Measurements from ENCODE around the gene RAP1GAP2.

DNA sequence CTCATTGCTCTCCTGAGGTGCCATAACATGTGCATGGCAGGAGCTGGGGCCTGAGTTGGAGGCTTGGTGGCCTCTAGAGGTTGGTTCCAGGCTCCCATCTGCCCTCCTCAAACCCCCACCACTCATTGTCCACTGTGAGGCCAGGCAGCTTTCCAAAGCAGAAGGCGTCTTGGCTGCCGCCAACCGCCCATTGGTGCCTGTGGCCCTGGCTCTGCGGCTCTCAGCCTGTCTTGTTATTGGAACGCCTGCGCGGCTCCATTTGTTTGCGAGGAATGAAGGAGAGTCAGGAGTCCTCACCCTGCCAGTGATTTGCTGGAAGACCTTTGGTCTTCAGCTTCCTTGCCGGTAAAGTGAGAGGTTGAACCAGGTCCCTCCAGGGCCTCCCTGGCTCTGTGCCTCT lies 223.5 kb downstream of the RAP1GAP2 start:
- TF ChIP-seq, protein P1, sequence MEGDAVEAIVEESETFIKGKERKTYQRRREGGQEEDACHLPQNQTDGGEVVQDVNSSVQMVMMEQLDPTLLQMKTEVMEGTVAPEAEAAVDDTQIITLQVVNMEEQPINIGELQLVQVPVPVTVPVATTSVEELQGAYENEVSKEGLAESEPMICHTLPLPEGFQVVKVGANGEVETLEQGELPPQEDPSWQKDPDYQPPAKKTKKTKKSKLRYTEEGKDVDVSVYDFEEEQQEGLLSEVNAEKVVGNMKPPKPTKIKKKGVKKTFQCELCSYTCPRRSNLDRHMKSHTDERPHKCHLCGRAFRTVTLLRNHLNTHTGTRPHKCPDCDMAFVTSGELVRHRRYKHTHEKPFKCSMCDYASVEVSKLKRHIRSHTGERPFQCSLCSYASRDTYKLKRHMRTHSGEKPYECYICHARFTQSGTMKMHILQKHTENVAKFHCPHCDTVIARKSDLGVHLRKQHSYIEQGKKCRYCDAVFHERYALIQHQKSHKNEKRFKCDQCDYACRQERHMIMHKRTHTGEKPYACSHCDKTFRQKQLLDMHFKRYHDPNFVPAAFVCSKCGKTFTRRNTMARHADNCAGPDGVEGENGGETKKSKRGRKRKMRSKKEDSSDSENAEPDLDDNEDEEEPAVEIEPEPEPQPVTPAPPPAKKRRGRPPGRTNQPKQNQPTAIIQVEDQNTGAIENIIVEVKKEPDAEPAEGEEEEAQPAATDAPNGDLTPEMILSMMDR (conservative IDR thresholded peaks at IDR 0.05; ENCODE audit: low read length): no peak
- no peak for TF ChIP-seq EZH2phosphoT487 (IDR thresholded peaks at IDR 0.05; ENCODE audit: borderline replicate concordance, low read depth, low read length)
